Activated CD4-positive, alpha-beta T cell treated with anti-CD3 and anti-CD28 coated beads for 4 hours (primary cell): ENCODE results near the gene CHD3.

ENCODE experiments used
- DNase-seq, 2 donors: peaks; one replicate each; pipeline ENCODE4 v3.0.0-alpha.2; 2020

CHD3 gene

GRCh38 chr17:7875804-7876370 lies 12.7 kb upstream of the CHD3 start:
- DNase-seq: no peak

DNA sequence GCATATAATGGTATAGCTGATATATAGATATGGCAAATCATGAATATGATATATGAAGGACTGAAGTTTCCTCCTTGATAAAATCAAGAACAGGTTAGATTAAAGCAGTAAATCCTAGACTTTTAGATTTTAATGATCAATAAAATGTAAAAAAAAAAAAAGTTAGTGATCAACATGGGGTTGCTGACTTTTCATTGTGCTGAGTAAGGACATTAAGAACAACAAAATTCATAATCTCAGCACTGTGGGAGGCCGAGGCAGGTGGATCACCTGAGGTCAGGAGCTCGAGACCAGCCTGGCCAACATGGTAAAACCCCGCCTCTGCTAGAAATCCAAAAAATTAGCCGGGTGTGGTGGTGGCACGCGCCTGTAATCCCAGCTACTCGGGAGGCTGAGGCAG lies 10.4 kb upstream of the CHD3 start:
- no peak for DNase-seq

DNA sequence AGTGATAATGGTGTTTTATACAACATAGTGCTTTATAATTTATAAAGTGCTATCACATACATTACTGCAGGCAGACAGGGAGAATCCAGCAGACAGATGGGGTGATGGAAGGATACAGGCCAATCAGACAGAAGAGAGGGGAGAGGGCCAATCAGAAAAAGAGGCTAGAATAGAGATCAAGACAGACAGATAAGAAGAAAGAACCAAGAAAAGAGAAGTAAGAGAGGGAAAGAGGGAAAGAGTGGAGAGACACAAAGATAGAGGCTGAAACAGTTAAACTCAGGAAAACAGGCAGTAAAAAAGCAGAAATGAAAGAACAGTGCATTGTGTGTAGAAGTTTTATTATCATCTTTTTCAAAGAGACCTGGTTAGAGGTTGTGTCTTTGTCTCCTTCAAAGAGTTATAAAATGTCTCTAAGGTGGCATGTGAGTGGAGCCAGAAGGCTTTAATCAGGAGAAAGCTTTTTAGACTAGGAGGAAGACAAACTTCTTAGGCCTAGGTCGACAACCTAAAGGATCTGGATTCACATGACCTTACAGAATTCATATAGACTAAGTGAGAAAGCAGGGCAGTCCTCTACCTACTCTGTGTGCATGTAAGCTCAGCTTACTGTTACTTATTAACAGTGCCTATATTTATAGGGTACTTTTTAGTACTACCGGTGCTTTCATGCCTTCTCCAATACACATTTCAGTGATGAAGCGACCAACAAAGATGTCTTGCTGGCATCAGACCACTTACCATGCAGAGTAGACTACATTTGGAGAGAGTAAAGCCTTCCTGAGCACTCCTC lies 8.3 kb upstream of the CHD3 start:
- DNase-seq: no peak

DNA sequence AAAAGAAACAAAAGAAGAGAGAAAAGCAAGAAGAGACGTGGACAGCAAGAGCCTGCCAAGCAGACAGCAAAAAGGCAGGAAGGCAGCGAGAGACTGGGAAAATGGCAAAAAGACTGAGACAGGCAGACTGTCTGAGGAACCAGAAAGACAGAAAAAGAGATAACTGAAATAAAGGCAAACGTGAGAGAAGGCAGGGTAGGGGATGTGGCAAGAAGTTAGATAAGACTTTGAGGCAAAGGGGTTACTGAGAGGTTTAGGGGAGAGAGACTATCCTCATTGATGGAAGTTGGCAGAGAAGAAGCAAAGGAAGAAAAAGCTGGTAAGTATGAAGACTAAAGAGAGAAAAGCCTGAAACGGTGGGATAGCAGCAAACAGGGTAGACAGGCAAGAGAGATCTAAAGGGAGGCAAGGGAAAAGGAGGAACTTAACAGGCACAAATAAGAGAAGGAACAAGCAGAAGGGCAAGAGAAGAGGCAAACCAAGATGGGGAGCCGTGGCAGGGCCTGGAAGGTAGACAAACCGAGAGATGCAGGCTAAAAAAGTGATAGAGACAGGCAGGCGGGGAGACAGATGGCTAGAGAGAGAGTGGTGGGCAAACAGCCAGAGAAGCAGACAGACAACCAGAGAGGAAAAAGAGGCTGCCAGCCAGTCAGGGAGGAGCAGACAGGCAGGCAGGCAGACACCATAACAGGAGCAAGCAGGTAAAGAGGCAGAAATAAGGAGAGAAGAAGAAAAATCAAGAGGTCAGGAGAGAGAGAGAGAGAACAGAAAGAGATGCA lies 7.1 kb upstream of the CHD3 start:
- DNase-seq: no peak

DNA sequence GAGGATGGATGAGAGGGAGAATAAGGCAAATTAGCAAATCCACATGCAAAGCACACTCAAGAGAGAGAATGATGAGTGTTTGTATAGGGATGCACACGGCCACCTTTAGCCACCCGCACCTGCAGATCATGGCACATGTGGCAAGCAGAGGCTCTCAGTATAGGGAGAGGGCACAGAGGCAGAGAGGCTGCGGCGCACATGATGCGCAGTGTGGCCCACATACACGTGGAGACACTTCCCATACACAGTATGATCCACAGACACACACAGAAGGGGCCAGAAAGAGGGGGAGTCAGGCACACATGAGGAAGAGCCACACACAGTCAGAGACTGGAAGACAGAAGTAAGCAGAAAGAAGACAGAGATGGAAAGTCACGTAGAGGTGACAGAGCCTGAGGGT lies 6.5 kb upstream of the CHD3 start:
- DNase-seq: no peak

- DNase-seq: no peak
These were observed 6.0 kb upstream of the CHD3 start for GRCh38 chr17:7882629-7883028.

DNA sequence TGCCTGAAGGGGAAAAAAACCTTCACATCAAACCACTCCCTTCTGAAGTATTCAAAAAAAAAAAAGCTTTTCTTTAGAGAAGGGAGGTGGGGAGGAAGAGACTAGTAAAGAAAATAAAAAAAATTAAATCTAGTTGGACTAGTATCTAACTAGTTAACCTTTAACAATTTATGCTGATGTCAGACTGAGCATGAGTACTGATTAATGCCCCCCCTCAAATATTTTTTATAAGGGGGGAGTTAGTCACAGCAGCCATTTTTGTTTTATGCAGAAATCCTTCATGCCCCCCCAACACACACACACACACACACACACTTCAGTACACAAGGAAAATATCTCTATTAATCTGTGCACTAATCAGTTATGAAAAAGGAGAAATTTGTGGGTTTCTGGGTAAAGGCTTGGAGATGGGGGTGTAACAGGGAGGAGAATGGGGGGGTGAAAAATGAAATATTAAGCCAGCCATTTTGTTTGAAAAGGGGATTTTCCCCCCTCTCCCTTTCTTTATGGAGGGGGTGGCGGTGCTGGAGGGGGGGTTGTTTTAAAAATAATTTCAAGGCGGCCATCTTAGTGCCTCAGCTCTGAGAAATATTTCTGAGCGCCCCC lies 4.7 kb upstream of the CHD3 start:
- peak; percentile 17 to 48 for DNase-seq

GRCh38 chr17:7884581-7885366 lies 3.8 kb upstream of the CHD3 start:
- peak; percentile 60 to 70 for DNase-seq

DNA sequence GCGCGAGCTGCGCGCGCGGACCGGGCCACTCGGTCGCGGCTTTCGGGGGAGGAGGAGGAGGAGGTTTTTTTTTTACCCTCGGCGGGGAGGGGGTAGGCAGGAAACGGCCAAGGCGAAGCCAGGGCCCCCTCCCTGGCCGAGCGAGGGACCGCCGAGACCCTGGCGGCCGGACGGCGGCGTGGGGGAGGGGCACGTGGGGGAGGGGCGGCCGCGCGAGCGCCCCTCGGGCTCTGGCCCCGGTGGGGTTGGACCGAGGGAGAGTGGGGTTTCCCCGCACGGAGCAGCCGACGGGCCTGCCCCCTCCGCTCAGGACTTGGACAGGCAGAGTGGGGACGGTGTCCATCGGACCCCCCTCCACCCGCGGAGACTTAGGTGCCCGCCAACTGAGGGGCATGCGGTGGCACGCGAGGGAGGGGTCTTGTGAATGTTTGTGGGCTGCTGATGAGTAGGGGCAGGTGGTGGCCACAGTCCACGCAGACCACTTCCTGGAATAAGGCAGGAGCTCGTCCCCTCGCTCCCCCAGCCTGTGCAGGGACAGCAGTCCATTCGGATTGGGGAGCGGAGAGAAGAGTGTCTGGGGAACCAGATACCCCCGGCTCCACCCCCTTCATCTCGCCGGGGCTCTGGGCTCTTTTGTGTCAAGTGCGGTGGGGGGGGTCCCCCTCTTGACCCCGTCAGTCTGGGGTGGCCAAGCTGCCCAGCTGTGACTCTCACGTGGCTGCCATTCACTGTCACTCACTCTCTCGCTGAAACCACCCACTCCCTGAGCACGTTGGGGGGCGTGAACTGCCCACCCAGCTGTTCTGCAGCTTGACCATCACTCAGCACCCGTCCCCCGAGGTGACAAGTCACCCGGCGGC lies 3.0 kb upstream of the CHD3 start:
- peak; percentile 37 to 43 for DNase-seq

GRCh38 chr17:7886227-7887037 lies 2.2 kb upstream of the CHD3 start:
- DNase-seq: peak; percentile 55 to 59

DNA sequence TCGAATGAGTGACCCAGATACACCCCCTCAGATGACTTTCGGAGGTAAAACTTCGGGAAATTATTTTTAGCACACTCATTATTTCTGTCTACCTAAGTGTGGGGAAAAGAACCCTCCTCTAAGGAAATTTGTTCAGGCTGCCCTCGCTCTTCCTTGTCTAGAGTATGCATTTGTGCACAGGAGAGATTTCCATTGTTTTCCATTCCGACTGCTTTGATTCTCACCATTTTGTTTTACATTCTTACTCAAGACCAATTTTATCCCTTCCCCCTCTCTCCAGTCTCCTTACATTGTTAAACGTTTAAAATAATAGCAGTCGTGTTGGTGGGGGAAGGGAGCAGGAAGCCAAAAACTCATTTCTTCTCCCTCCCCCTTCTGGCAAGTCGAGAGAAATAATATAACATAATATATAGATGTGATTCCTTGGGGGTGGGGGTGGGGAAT lies 1.5 kb upstream of the CHD3 start:
- DNase-seq: no peak

DNA sequence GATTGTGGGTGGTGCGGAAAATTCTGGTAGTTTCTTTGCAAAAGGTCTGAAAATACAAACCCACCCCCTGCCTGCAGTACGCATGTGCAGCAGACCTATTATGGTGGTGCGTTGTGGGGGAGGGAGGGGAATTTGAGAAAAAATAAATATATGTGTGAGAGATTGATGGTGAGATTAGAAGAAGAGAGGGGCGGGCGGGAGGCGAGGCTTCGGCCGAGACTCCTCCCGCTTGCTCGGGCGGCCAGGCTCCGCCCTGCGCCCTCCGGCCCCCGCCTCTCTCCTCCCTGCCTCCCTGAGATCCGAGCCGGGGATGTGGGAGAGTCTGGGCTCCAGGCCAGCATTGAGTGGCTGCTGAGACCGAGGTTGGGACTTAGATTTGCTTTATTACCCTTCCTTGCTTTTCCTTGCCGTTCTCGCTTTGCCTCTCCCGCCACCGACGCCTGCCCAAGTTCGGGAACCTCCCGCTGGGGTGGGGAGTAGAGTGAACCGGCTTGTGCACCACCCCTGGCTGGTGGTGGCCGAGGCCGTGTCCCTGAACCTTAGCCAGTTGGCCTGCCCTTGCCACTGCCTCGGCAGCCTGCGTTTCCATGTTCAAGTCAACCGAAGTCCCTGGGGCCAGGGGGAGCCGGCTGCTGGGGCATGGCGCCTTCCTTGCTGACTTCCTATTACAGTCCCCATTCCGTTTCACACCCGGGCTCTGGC lies 956 bp upstream of the CHD3 start:
- peak; percentile 92 for DNase-seq

- DNase-seq: peak; percentile 24 to 41
These were observed 772 bp downstream of the CHD3 start for GRCh38 chr17:7889166-7889955.

- no peak for DNase-seq
These were observed 4.7 kb downstream of the CHD3 start for GRCh38 chr17:7893187-7893880.

DNA sequence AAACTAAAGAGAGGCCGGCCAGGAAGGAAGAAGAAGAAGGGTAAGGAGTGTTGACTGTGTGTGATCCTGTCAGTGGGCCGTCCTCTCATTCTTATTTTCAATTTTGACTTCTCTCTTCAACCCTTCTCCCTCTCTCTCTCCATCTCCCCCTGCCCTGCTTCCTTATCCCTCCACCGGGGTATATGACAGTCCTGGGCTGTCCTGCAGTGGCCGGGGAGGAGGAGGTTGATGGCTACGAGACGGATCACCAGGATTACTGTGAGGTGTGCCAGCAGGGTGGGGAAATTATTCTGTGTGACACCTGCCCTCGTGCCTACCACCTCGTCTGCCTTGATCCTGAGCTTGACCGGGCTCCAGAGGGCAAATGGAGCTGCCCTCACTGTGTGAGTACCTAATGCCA lies 5.6 kb downstream of the CHD3 start:
- DNase-seq: no peak

DNA sequence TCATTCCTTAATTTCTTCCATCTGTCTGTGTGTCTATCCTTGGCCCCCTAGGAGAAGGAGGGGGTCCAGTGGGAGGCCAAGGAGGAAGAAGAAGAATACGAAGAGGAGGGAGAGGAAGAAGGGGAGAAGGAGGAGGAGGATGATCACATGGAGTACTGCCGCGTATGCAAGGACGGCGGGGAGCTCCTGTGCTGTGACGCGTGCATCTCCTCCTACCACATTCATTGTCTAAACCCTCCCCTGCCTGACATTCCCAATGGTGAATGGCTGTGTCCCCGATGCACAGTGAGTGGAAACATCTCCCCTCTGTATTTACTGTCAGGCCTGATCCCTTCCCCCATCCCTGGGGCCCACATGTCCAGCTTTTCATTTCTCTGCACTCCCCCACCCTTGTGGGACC lies 6.3 kb downstream of the CHD3 start:
- no peak for DNase-seq

GRCh38 chr17:7897090-7897489 lies 8.5 kb downstream of the CHD3 start:
- DNase-seq: no peak

GRCh38 chr17:7897773-7898172 lies 9.2 kb downstream of the CHD3 start:
- no peak for DNase-seq
